Measurements from ENCODE around the gene EPHB6.

DNA sequence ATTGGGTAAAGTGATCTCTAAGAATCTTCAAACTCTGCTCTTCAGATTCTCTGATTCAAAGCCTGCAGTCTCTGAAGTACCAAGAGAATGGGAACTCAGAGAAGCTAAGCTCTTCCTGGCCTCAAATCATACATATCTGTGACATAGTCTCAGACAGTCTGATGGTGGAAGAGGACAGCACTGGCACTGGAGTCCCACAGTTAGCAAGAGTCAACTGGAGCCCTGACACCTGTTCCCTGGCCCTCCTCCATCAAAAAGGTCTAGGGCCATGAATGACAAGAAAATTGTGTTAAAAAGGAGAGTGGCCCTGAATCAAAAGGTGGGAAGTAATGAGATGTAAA is 46.4 kb upstream of the EPHB6 start:
- TF ChIP-seq, protein P1, sequence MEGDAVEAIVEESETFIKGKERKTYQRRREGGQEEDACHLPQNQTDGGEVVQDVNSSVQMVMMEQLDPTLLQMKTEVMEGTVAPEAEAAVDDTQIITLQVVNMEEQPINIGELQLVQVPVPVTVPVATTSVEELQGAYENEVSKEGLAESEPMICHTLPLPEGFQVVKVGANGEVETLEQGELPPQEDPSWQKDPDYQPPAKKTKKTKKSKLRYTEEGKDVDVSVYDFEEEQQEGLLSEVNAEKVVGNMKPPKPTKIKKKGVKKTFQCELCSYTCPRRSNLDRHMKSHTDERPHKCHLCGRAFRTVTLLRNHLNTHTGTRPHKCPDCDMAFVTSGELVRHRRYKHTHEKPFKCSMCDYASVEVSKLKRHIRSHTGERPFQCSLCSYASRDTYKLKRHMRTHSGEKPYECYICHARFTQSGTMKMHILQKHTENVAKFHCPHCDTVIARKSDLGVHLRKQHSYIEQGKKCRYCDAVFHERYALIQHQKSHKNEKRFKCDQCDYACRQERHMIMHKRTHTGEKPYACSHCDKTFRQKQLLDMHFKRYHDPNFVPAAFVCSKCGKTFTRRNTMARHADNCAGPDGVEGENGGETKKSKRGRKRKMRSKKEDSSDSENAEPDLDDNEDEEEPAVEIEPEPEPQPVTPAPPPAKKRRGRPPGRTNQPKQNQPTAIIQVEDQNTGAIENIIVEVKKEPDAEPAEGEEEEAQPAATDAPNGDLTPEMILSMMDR (IDR thresholded peaks at IDR 0.05; ENCODE audit: insufficient read depth, low read length): no peak
- TF ChIP-seq, protein P2, sequence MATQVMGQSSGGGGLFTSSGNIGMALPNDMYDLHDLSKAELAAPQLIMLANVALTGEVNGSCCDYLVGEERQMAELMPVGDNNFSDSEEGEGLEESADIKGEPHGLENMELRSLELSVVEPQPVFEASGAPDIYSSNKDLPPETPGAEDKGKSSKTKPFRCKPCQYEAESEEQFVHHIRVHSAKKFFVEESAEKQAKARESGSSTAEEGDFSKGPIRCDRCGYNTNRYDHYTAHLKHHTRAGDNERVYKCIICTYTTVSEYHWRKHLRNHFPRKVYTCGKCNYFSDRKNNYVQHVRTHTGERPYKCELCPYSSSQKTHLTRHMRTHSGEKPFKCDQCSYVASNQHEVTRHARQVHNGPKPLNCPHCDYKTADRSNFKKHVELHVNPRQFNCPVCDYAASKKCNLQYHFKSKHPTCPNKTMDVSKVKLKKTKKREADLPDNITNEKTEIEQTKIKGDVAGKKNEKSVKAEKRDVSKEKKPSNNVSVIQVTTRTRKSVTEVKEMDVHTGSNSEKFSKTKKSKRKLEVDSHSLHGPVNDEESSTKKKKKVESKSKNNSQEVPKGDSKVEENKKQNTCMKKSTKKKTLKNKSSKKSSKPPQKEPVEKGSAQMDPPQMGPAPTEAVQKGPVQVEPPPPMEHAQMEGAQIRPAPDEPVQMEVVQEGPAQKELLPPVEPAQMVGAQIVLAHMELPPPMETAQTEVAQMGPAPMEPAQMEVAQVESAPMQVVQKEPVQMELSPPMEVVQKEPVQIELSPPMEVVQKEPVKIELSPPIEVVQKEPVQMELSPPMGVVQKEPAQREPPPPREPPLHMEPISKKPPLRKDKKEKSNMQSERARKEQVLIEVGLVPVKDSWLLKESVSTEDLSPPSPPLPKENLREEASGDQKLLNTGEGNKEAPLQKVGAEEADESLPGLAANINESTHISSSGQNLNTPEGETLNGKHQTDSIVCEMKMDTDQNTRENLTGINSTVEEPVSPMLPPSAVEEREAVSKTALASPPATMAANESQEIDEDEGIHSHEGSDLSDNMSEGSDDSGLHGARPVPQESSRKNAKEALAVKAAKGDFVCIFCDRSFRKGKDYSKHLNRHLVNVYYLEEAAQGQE (IDR thresholded peaks at IDR 0.05; ENCODE audit: insufficient replicate concordance, low read depth): no peak
- TF ChIP-seq SPI1 (IDR thresholded peaks at IDR 0.05; ENCODE audit: borderline replicate concordance, low read depth) (no peak), POLR2AphosphoS5 (IDR thresholded peaks at IDR 0.05; ENCODE audit: low read depth) (no peak)
